ENCODE results near the gene RAB30.

DNA sequence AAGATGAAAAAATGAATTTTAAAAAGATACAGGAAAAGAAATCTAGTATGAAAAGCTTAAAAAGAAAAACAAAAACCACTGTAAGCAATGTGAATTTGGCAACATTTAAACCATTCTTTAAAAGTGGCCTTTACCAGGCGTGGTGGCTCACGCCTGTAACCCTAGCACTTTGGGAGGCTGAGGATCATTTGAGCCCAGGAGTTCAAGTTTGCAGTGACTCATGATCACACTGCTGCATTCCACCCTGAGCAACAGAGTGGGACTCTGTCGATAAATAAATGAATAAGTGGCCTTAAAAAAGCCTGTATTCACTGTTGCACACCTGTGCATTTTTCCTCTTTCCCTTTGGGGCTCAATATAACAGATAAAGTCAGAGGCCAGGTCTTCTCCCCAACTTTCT lies 69.2 kb downstream of the RAB30 start:
- TF ChIP-seq POLR2AphosphoS5 (IDR thresholded peaks at IDR 0.05; ENCODE audit: insufficient read depth, low read depth, low read length) = no peak
- TF ChIP-seq CTCF (IDR thresholded peaks at IDR 0.05; ENCODE audit: extremely low read depth in 1 of 2, insufficient read depth in 1 of 2, low read depth in 1 of 2, low read length in 2 of 2) = no peak
- no peak for TF ChIP-seq JUN (IDR thresholded peaks at IDR 0.05; ENCODE audit: borderline replicate concordance, insufficient read depth, insufficient read length, low read depth)
- TF ChIP-seq EZH2 (IDR thresholded peaks at IDR 0.05; ENCODE audit: borderline replicate concordance, low read depth, low read length, severe bottlenecking) = no peak
- no peak for TF ChIP-seq POLR2A (IDR thresholded peaks at IDR 0.05; ENCODE audit: low read depth, low read length)
